Endothelial cell of umbilical vein (primary cell): ENCODE results near the gene CHIC2. TPM values are rescaled to one million over a fixed set of nuclear protein-coding genes. Genes with fewer than 3 reads are reported as not detected.

Source experiments
- BruUV-seq: library from RNA; stranded (reverse); fragments of 400-500 nt; replicated peaks from 2 replicates; lab custom pipeline; 2021; lab: Mats Ljungman, UMichigan
- CTCF ChIA-PET: fragments of 300-600, 350-600 bp; sonication (Branson Sonifier 250); formaldehyde crosslinking; loops from one replicate; lab custom pipeline; 2021; ENCODE audit warnings: antibody characterized with exemption, inconsistent platforms; lab: Charles Lee
- POLR2A ChIA-PET: fragments of 300-600, 350-600 bp; sonication (Branson Sonifier 250); formaldehyde crosslinking; loops from one replicate; lab custom pipeline; 2021; ENCODE audit warnings: antibody characterized with exemption, inconsistent platforms; lab: Charles Lee
- DNase-seq: peaks from one replicate; pipeline ENCODE4 v3.0.0-alpha.2; 2011; ENCODE audit warnings: low read depth, low spot score
- FAIRE-seq: peaks from 2 replicates; lab custom pipeline; 2011; peaks lifted over from hg19 to GRCh38; lab: Jason Lieb, UNC
- H2AFZ ChIP-seq: 2 replicates; pipeline ENCODE4 v1.6.0; 2012; ENCODE audit warnings: low read depth, low read length, control low read depth, inconsistent platforms
- H3K27ac ChIP-seq: 2 replicates; pipeline ENCODE4 v1.5.1; 2011; ENCODE audit warnings: low read depth, mild to moderate bottlenecking, control low read depth, low read length, moderate library complexity; ENCODE audit not compliant: insufficient read depth
- H3K27me3 ChIP-seq, 2 experiments: 2 replicates each; pipeline versions ENCODE4 v1.6.0 to v1.6.1; 2011; ENCODE audit warnings: low read length in 2 of 2, mixed read lengths in 1 of 2; ENCODE audit not compliant: control insufficient read depth in 2 of 2, insufficient read depth in 2 of 2
- H3K36me3 ChIP-seq, 2 experiments: 2 replicates in 1 of 2; 3 replicates in 1 of 2; pipeline ENCODE4 v1.5.1; 2011; ENCODE audit warnings: low read length in 2 of 2, mild to moderate bottlenecking in 1 of 2, moderate library complexity in 1 of 2; ENCODE audit not compliant: control insufficient read depth in 2 of 2, insufficient read depth in 2 of 2; ENCODE audit errors: extremely low read depth in 1 of 2
- H3K4me1 ChIP-seq: 3 replicates; pipeline ENCODE4 v1.5.1; 2011; ENCODE audit warnings: mild to moderate bottlenecking, low read length; ENCODE audit not compliant: control insufficient read depth, insufficient read depth; ENCODE audit errors: extremely low read depth
- H3K4me2 ChIP-seq: 2 replicates; pipeline ENCODE4 v1.6.1; 2011; ENCODE audit warnings: low read length, control low read depth, mixed read lengths; ENCODE audit not compliant: insufficient read depth
- H3K4me3 ChIP-seq, 3 experiments: fragments of 200-600 bp in 1 of 3; sonication (generic), shearing (Covaris generic) in 1 of 3; replicated peaks in 1 of 3; 2 replicates each; pipeline ENCODE4 v1.5.1; 2011 to 2016; ENCODE audit warnings: control low read depth in 3 of 3, low read length in 3 of 3, mild to moderate bottlenecking in 2 of 3, inconsistent platforms in 1 of 3, low read depth in 1 of 3, moderate library complexity in 1 of 3; ENCODE audit not compliant: insufficient read depth in 1 of 3
- H3K79me2 ChIP-seq: 2 replicates; pipeline ENCODE4 v1.6.0; 2012; ENCODE audit warnings: low read length, inconsistent platforms; ENCODE audit not compliant: control insufficient read depth, insufficient read depth
- H3K9ac ChIP-seq: replicated peaks from 2 replicates; pipeline ENCODE3; 2011; ENCODE audit warnings: low read length, control low read depth; ENCODE audit not compliant: insufficient read depth; ENCODE audit errors: extremely low read depth
- H3K9me1 ChIP-seq: replicated peaks from 3 replicates; pipeline ENCODE4 v1.6.0; 2011; ENCODE audit warnings: mild to moderate bottlenecking, low read length; ENCODE audit not compliant: control insufficient read depth, insufficient read depth; ENCODE audit errors: extremely low read depth
- H3K9me3 ChIP-seq: replicated peaks from 2 replicates; pipeline ENCODE4 v1.5.1; 2012; ENCODE audit warnings: low read length, inconsistent platforms; ENCODE audit not compliant: control insufficient read depth, insufficient read depth
- H4K20me1 ChIP-seq: replicated peaks from 2 replicates; pipeline ENCODE3; 2011; ENCODE audit warnings: mild to moderate bottlenecking, low read length; ENCODE audit not compliant: control insufficient read depth, insufficient read depth; ENCODE audit errors: extremely low read depth
- EZH2 ChIP-seq: IDR thresholded peaks from 2 replicates; pipeline ENCODE4 v1.6.1; 2012; ENCODE audit warnings: borderline replicate concordance, low read depth, mild to moderate bottlenecking, moderate library complexity, low read length, inconsistent platforms; ENCODE audit not compliant: severe bottlenecking
- FOS ChIP-seq: IDR thresholded peaks from 2 replicates; pipeline ENCODE4 v1.6.1; 2011; ENCODE audit warnings: mild to moderate bottlenecking, low read length, moderate library complexity, borderline replicate concordance; ENCODE audit not compliant: insufficient read depth
- JUN ChIP-seq: IDR thresholded peaks from 2 replicates; pipeline ENCODE4 v1.6.1; 2011; ENCODE audit warnings: borderline replicate concordance, low read depth; ENCODE audit not compliant: insufficient read length, insufficient read depth
- MYC ChIP-seq: IDR thresholded peaks from one replicate; pipeline ENCODE4 v1.6.1; 2011; ENCODE audit warnings: mild to moderate bottlenecking, low read depth, low read length
- POLR2A ChIP-seq: IDR thresholded peaks from 2 replicates; pipeline ENCODE4 v1.6.1; 2012; ENCODE audit warnings: low read depth, mild to moderate bottlenecking, control low read depth, low read length
- POLR2AphosphoS5 ChIP-seq: IDR thresholded peaks from 2 replicates; pipeline ENCODE4 v1.6.1; 2012; ENCODE audit warnings: low read depth, mild to moderate bottlenecking, control low read depth, low read length, moderate library complexity; ENCODE audit not compliant: insufficient read depth
- dilution Hi-C: fragments of 300-500 bp; cut with MboI; formaldehyde crosslinking; loops from one replicate; pipeline ENCODE4 v1.15.0; 2019; ENCODE audit warnings: low sequenced_read_pairs; ENCODE audit not compliant: extremely low pct_ligation_motif_present
- intact Hi-C: fragments of 100-400 bp; cut with micrococcal nuclease; formaldehyde crosslinking; loops from one replicate; pipeline ENCODE4 v1.10.0; 2022
- polyA plus RNA-seq, 4 experiments: library from polyadenylated mRNA; depleted of rRNA in 3 of 4; stranded (reverse) in 3 of 4; unstranded in 1 of 4; fragments of >200 nt; gene quantifications; 2 replicates each; pipeline versions ENCODE4 v1.2.1 to v1.2.3, GENCODE V29; 2011 to 2012; ENCODE audit warnings: missing spikeins in 1 of 4
- total RNA-seq: library from RNA; stranded (reverse); gene quantifications from 2 replicates; pipeline ENCODE4 v1.2.3, GENCODE V29; 2021
- TF ChIP-seq, protein P1 (sequence below), 2 donors: IDR thresholded peaks; 1 replicate in 1 of 2; 2 replicates in 1 of 2; pipeline ENCODE4 v1.5.1; 2011; ENCODE audit warnings: low read length in 2 of 2, mild to moderate bottlenecking in 2 of 2, moderate library complexity in 2 of 2, control low read depth in 1 of 2, inconsistent platforms in 1 of 2, low read depth in 1 of 2; ENCODE audit not compliant: insufficient read depth in 1 of 2; ENCODE audit errors: extremely low read depth in 1 of 2
- TF ChIP-seq, protein P2 (sequence below): IDR thresholded peaks from 2 replicates; pipeline ENCODE4 v1.6.1; 2011; ENCODE audit not compliant: insufficient read depth, insufficient read length

CHIC2 gene
- total and polyA plus RNA-seq, 2 donors (not counting 3 experiments of a cell fraction or from before 2014, with no cell fraction given), result 27.4 to 43.3 TPM

DNA sequence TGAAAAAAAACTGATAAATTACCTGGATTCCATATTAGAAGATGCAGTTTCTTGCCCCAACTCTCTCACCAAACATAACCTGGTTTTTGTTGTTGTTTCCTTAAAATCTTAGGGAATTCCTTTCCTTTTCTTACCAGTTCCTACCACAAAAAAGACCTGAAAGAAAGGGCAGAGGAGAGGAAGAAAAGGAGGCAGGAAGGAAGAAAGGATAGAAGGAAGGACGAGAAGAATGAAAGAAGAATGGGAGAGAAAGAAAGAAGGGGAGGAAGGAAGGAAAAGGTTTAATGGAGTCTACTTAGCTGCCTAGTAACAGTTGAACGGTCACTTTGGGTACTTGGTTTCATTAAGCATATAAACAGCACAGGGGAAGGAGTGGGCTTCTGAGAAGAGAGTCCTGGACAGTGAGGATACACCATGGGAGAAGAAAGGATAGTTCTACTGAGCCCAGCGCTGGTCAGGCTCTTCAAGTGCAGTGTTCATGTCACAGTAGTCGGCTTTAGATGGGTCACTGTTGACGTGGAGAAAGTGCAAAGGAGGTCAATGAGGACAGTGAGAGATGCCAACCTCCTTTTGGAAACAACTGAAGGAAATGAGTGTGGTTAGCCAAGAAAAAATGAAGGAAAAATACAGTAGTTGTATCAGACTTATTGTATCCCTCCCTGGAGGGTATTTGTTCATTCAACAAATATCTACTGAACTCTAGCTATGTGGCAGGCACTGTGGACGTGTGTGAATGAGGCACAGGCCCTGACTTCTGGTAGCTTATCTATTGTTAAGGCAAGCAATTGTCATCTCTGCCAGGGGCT lies 1.1 kb upstream of the CHIC2 start:
- H3K4me2 ChIP-seq, result peak overlapping the region; percentile 97
- DNase-seq (peak; percentile 85), FAIRE-seq (peak; percentile 24)
- intact Hi-C loops, result loop anchor here (1.0 to 2.0 kb wide), 3 partner anchors 11 to 151 kb away; partner anchors contain the start of gene GSX2
- no peaks in the 10 kb centered on the region for H3K9me3 ChIP-seq
- dilution Hi-C loops, result no loop called here
- peak overlapping the region; percentile 53 for H2AFZ ChIP-seq
- ChIA-PET CTCF (interaction anchor here (0.8 to 2.5 kb wide), 8 partner anchors 8 to 169 kb away, joined by 3 to 8 read pairs (median 4); no protein-coding TSS in a partner anchor), POLR2A (interaction anchor here (1.5 kb wide), 1 partner anchor 11 kb away, joined by 7 read pairs; no protein-coding TSS in a partner anchor)
- H3K4me3 ChIP-seq, result peak overlapping the region in 1 of 3 experiments; percentile 80
- H4K20me1 ChIP-seq, result peaks cover 4% of the 10 kb centered on the region
- BruUV-seq, result no TSS peak
- peak overlapping the region; percentile 96 for H3K27ac ChIP-seq
- H3K9ac ChIP-seq, result peak overlapping the region; percentile 97
- H3K9me1 ChIP-seq, result no peaks in the 10 kb centered on the region
- peaks cover 37% of the 10 kb centered on the region for H3K79me2 ChIP-seq
- H3K4me1 ChIP-seq, result peaks cover 62% of the 10 kb centered on the region
- TF ChIP-seq MYC, result no peak
- peak; percentile 14 for TF ChIP-seq FOS
- no peak for TF ChIP-seq EZH2
- TF ChIP-seq POLR2AphosphoS5, result peak; percentile 17
- H3K36me3 ChIP-seq, result no peaks in the 10 kb centered on the region
- no peaks in the 10 kb centered on the region for H3K27me3 ChIP-seq

DNA sequence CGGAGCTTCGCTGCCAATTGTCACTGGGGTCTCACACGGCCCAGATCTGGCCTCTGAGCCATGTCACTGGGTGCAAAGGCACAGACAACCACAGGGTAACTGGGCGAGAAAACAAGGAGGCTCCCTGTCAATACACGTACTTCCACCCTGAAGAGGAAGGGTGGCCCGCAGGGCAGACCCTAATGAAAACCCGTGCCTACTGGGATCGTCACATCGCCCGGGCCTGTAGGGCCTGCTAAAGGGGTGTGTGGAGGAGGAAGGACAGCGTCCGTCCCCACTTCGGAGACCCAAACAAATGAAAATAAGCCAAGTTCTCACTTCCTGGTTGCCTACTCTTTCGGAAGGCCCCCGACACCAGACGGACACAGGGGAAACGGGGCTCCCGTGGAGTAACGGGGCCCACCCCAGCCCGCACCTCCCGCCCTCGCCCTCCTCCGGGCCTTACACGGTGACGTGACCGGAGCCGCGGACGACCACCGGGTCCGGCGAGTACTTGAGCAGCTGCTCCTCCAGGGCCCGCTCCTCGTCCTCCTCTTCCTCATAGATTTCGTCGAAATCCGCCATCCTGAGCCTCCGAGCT lies 578 bp downstream of the CHIC2 start:
- ChIA-PET POLR2A (interaction anchor here (1.2 to 1.5 kb wide), 3 partner anchors 10 to 120 kb away, joined by 3 to 5 read pairs (median 3); no protein-coding TSS in a partner anchor), CTCF (interaction anchor here (0.9 to 2.9 kb wide), 7 partner anchors 22 to 170 kb away, joined by 3 to 21 read pairs (median 3); no protein-coding TSS in a partner anchor)
- no peaks in the 10 kb centered on the region for H3K9me3 ChIP-seq
- FAIRE-seq (no peak), DNase-seq (peak; percentile 57)
- TF ChIP-seq FOS, result no peak
- no peak for TF ChIP-seq POLR2AphosphoS5
- TF ChIP-seq JUN, result no peak
- TF ChIP-seq, protein P1, sequence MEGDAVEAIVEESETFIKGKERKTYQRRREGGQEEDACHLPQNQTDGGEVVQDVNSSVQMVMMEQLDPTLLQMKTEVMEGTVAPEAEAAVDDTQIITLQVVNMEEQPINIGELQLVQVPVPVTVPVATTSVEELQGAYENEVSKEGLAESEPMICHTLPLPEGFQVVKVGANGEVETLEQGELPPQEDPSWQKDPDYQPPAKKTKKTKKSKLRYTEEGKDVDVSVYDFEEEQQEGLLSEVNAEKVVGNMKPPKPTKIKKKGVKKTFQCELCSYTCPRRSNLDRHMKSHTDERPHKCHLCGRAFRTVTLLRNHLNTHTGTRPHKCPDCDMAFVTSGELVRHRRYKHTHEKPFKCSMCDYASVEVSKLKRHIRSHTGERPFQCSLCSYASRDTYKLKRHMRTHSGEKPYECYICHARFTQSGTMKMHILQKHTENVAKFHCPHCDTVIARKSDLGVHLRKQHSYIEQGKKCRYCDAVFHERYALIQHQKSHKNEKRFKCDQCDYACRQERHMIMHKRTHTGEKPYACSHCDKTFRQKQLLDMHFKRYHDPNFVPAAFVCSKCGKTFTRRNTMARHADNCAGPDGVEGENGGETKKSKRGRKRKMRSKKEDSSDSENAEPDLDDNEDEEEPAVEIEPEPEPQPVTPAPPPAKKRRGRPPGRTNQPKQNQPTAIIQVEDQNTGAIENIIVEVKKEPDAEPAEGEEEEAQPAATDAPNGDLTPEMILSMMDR (IDR thresholded peaks at IDR 0.05; ENCODE audit: extremely low read depth in 1 of 2, insufficient read depth in 1 of 2, low read depth in 1 of 2, low read length in 2 of 2), result no peak
- TF ChIP-seq, protein P2, sequence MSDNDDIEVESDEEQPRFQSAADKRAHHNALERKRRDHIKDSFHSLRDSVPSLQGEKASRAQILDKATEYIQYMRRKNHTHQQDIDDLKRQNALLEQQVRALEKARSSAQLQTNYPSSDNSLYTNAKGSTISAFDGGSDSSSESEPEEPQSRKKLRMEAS, result no peak
- no peak for TF ChIP-seq POLR2A
- no peak for TF ChIP-seq MYC
- no peak for TF ChIP-seq EZH2
- peak overlapping the region; percentile 98 for H3K4me2 ChIP-seq
- H3K4me3 ChIP-seq, result peak overlapping the region; percentile 55 to 98 (median 96)
- H3K79me2 ChIP-seq, result peaks cover 54% of the 10 kb centered on the region
- H2AFZ ChIP-seq, result no peak overlapping the region
- dilution Hi-C loops (no loop called here), intact Hi-C loops (loop anchor here (1.0 to 2.0 kb wide), 5 partner anchors 37 to 153 kb away; partner anchors contain the start of gene GSX2)
- no peaks in the 10 kb centered on the region for H3K36me3 ChIP-seq
- H4K20me1 ChIP-seq, result peaks cover 16% of the 10 kb centered on the region
- no peaks in the 10 kb centered on the region for H3K27me3 ChIP-seq
- no peaks in the 10 kb centered on the region for H3K9me1 ChIP-seq
- peaks cover 63% of the 10 kb centered on the region for H3K4me1 ChIP-seq
- peak overlapping the region; percentile 97 for H3K9ac ChIP-seq
- peak overlapping the region; percentile 96 for H3K27ac ChIP-seq
- no TSS peak for BruUV-seq
